ENCODE measurements around the gene EDAR.

The EDAR gene

GRCh38 chr2:108959401-108959800 is 29.6 kb downstream of the EDAR start:
- H2BK15ac ChIP-seq (ENCODE audit: low read depth, poor library complexity, severe bottlenecking) = no peak overlapping the region
- 90% methylated on average over 6 of the region's 7 CpGs for WGBS
- H2AFZ ChIP-seq (ENCODE audit: low read depth, low read length) = no peak overlapping the region
- H3K79me1 ChIP-seq (replicated peaks; ENCODE audit: low read length, poor library complexity, severe bottlenecking) = no peaks in the 10 kb centered on the region
- H3K4me1 ChIP-seq (ENCODE audit: control insufficient read depth, insufficient read depth, low read depth, low read length) = peaks cover 2% of the 10 kb centered on the region
- H3K27me3 ChIP-seq (ENCODE audit: control insufficient read depth in 1 of 2, insufficient read depth in 1 of 2, low read length in 2 of 2) = peaks cover 35 to 64% of the 10 kb centered on the region in 2 experiments
- H3K14ac ChIP-seq (ENCODE audit: low read length in 2 of 2) = no peak overlapping the region
- no peaks in the 10 kb centered on the region for H3K9me3 ChIP-seq (ENCODE audit: control insufficient read depth, low read length)
- no peak for DNase-seq
- no peak overlapping the region for H2BK12ac ChIP-seq (ENCODE audit: low read length in 2 of 2)
- no peak overlapping the region for H3K4me3 ChIP-seq (ENCODE audit: insufficient read depth in 1 of 2, low read depth in 1 of 2, low read length in 2 of 2)
- no peak overlapping the region for H3K4me2 ChIP-seq (ENCODE audit: low read length, poor library complexity, severe bottlenecking)
- no peak overlapping the region for H3K18ac ChIP-seq (ENCODE audit: low read depth in 1 of 2, low read length in 2 of 2)
- no peak overlapping the region for H3K4ac ChIP-seq (ENCODE audit: low read depth in 1 of 2, low read length in 2 of 2)
- H3K36me3 ChIP-seq (ENCODE audit: control insufficient read depth in 1 of 2, insufficient read depth in 2 of 2, low read depth in 1 of 2, low read length in 2 of 2) = no peaks in the 10 kb centered on the region
- no peak overlapping the region for H4K8ac ChIP-seq (ENCODE audit: low read length)
- H3K9ac ChIP-seq (ENCODE audit: low read length) = no peak overlapping the region
- H4K91ac ChIP-seq (ENCODE audit: low read length) = no peak overlapping the region
- no peak overlapping the region for H2AK5ac ChIP-seq (ENCODE audit: low read length, severe bottlenecking)
- H3K23ac ChIP-seq (ENCODE audit: low read length in 2 of 2) = no peak overlapping the region
- H2BK120ac ChIP-seq (ENCODE audit: low read depth, low read length) = no peak overlapping the region
- no peak overlapping the region for H3K27ac ChIP-seq (ENCODE audit: low read length, poor library complexity, severe bottlenecking)
- no peak overlapping the region for H2BK5ac ChIP-seq (ENCODE audit: low read depth, low read length, poor library complexity, severe bottlenecking)

DNA sequence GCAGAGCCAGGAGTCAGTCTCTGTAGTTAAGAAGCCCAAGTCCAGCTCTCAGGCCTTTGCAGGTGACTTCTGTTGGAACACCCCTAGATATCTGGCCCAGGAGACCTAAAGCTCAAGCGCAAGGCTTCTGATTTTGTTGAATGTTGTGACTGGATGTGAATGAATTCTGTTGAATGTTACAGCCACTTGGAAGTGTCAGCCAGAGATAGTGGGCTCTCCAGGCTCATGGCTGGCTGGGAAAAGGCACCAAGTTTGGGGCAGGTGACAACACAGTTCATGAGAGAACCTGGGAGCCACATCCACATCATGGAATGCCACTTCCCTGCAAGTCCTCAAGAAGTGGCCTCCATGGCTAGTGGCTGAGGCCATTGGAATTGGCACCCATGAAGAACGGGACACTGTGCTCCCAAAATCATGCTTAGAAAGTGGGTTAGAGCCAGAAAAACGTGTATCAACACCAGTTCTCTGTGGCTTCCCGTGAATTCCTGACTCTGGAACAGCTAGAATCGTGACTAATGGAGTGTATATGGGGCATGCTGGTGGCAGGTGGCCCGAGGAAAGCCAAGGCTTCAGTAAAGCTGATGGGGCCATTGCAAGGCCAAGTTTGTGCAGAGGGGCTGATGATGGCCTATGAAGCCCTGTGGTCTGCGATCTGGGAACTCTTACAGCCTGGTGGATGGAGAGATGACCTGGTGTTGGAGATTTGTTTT is 30.2 kb downstream of the EDAR start:
- Histone ChIP-seq H2BK15ac (ENCODE audit: low read depth, poor library complexity, severe bottlenecking) (no peak overlapping the region), H3K4me2 (ENCODE audit: low read length, poor library complexity, severe bottlenecking) (no peak overlapping the region), H3K18ac (ENCODE audit: low read depth in 1 of 2, low read length in 2 of 2) (no peak overlapping the region), H2BK5ac (ENCODE audit: low read depth, low read length, poor library complexity, severe bottlenecking) (no peak overlapping the region), H3K14ac (ENCODE audit: low read length in 2 of 2) (no peak overlapping the region), H2AFZ (ENCODE audit: low read depth, low read length) (no peak overlapping the region), H3K27me3 (ENCODE audit: control insufficient read depth in 1 of 2, insufficient read depth in 1 of 2, low read length in 2 of 2) (peaks cover 38 to 64% of the 10 kb centered on the region in 2 experiments), H3K9ac (ENCODE audit: low read length) (no peak overlapping the region), H3K23ac (ENCODE audit: low read length in 2 of 2) (no peak overlapping the region), H2BK12ac (ENCODE audit: low read length in 2 of 2) (no peak overlapping the region), H4K8ac (ENCODE audit: low read length) (no peak overlapping the region), H3K27ac (ENCODE audit: low read length, poor library complexity, severe bottlenecking) (no peak overlapping the region), H3K79me1 (replicated peaks; ENCODE audit: low read length, poor library complexity, severe bottlenecking) (no peaks in the 10 kb centered on the region), H3K4ac (ENCODE audit: low read depth in 1 of 2, low read length in 2 of 2) (no peak overlapping the region), H4K91ac (ENCODE audit: low read length) (no peak overlapping the region), H2BK120ac (ENCODE audit: low read depth, low read length) (no peak overlapping the region), H3K36me3 (ENCODE audit: control insufficient read depth in 1 of 2, insufficient read depth in 2 of 2, low read depth in 1 of 2, low read length in 2 of 2) (no peaks in the 10 kb centered on the region), H3K9me3 (ENCODE audit: control insufficient read depth, low read length) (no peaks in the 10 kb centered on the region), H3K4me3 (ENCODE audit: insufficient read depth in 1 of 2, low read depth in 1 of 2, low read length in 2 of 2) (no peak overlapping the region), H2AK5ac (ENCODE audit: low read length, severe bottlenecking) (no peak overlapping the region), H3K4me1 (ENCODE audit: control insufficient read depth, insufficient read depth, low read depth, low read length) (peaks cover 2% of the 10 kb centered on the region)
- 79% methylated on average over 7 of the region's 7 CpGs for WGBS
- no peak for DNase-seq

DNA sequence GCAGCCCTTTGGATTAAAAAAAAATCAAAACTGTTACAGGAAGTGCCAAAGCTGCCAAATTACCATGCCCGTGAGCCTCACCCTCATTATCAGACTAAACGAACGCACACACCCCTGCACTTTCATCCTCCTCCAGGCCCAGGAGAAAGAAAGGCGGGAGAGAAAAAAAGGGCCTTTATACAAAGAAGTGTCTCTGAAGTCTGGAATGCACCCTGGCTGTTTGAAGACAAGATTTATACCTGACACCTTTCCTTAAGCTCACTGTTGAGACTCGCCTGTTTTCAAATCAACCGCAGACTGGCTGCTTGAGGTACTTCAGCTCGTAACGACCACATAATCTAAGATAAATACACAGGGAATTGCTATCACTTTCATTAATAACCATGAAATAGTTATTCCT is 31.0 kb downstream of the EDAR start:
- 55% methylated on average over 8 of the region's 8 CpGs for WGBS
- H3K4me2 ChIP-seq (ENCODE audit: low read length, poor library complexity, severe bottlenecking) = no peak overlapping the region
- no peak for DNase-seq
- H4K8ac ChIP-seq (ENCODE audit: low read length) = no peak overlapping the region
- H3K27ac ChIP-seq (ENCODE audit: low read length, poor library complexity, severe bottlenecking) = no peak overlapping the region
- no peak overlapping the region for H3K23ac ChIP-seq (ENCODE audit: low read length in 2 of 2)
- no peak overlapping the region for H3K4ac ChIP-seq (ENCODE audit: low read depth in 1 of 2, low read length in 2 of 2)
- H2BK15ac ChIP-seq (ENCODE audit: low read depth, poor library complexity, severe bottlenecking) = no peak overlapping the region
- H3K27me3 ChIP-seq (ENCODE audit: control insufficient read depth in 1 of 2, insufficient read depth in 1 of 2, low read length in 2 of 2) = peaks cover 36 to 58% of the 10 kb centered on the region in 2 experiments
- H4K91ac ChIP-seq (ENCODE audit: low read length) = no peak overlapping the region
- no peak overlapping the region for H2AK5ac ChIP-seq (ENCODE audit: low read length, severe bottlenecking)
- H2BK120ac ChIP-seq (ENCODE audit: low read depth, low read length) = no peak overlapping the region
- no peak overlapping the region for H3K9ac ChIP-seq (ENCODE audit: low read length)
- H3K18ac ChIP-seq (ENCODE audit: low read depth in 1 of 2, low read length in 2 of 2) = no peak overlapping the region
- H3K4me1 ChIP-seq (ENCODE audit: control insufficient read depth, insufficient read depth, low read depth, low read length) = peaks cover 2% of the 10 kb centered on the region
- H3K4me3 ChIP-seq (ENCODE audit: insufficient read depth in 1 of 2, low read depth in 1 of 2, low read length in 2 of 2) = no peak overlapping the region
- no peak overlapping the region for H2BK5ac ChIP-seq (ENCODE audit: low read depth, low read length, poor library complexity, severe bottlenecking)
- H3K79me1 ChIP-seq (replicated peaks; ENCODE audit: low read length, poor library complexity, severe bottlenecking) = no peaks in the 10 kb centered on the region
- no peak overlapping the region for H2BK12ac ChIP-seq (ENCODE audit: low read length in 2 of 2)
- no peak overlapping the region for H2AFZ ChIP-seq (ENCODE audit: low read depth, low read length)
- no peaks in the 10 kb centered on the region for H3K36me3 ChIP-seq (ENCODE audit: control insufficient read depth in 1 of 2, insufficient read depth in 2 of 2, low read depth in 1 of 2, low read length in 2 of 2)
- no peak overlapping the region for H3K14ac ChIP-seq (ENCODE audit: low read length in 2 of 2)
- no peaks in the 10 kb centered on the region for H3K9me3 ChIP-seq (ENCODE audit: control insufficient read depth, low read length)

GRCh38 chr2:108956375-108956774 is 32.6 kb downstream of the EDAR start:
- Histone ChIP-seq H3K9ac (ENCODE audit: low read length) (no peak overlapping the region), H2BK5ac (ENCODE audit: low read depth, low read length, poor library complexity, severe bottlenecking) (no peak overlapping the region), H3K79me1 (replicated peaks; ENCODE audit: low read length, poor library complexity, severe bottlenecking) (no peaks in the 10 kb centered on the region), H4K91ac (ENCODE audit: low read length) (no peak overlapping the region), H2AK5ac (ENCODE audit: low read length, severe bottlenecking) (no peak overlapping the region), H3K4me2 (ENCODE audit: low read length, poor library complexity, severe bottlenecking) (no peak overlapping the region), H3K4me3 (ENCODE audit: insufficient read depth in 1 of 2, low read depth in 1 of 2, low read length in 2 of 2) (no peak overlapping the region), H3K27ac (ENCODE audit: low read length, poor library complexity, severe bottlenecking) (no peak overlapping the region), H2BK15ac (ENCODE audit: low read depth, poor library complexity, severe bottlenecking) (no peak overlapping the region), H3K4me1 (ENCODE audit: control insufficient read depth, insufficient read depth, low read depth, low read length) (peaks cover 2% of the 10 kb centered on the region), H3K27me3 (ENCODE audit: control insufficient read depth in 1 of 2, insufficient read depth in 1 of 2, low read length in 2 of 2) (peaks cover 35 to 57% of the 10 kb centered on the region in 2 experiments), H3K4ac (ENCODE audit: low read depth in 1 of 2, low read length in 2 of 2) (no peak overlapping the region), H3K9me3 (ENCODE audit: control insufficient read depth, low read length) (peaks cover 13% of the 10 kb centered on the region), H2BK120ac (ENCODE audit: low read depth, low read length) (no peak overlapping the region), H3K14ac (ENCODE audit: low read length in 2 of 2) (no peak overlapping the region), H3K36me3 (ENCODE audit: control insufficient read depth in 1 of 2, insufficient read depth in 2 of 2, low read depth in 1 of 2, low read length in 2 of 2) (no peaks in the 10 kb centered on the region), H4K8ac (ENCODE audit: low read length) (no peak overlapping the region), H2AFZ (ENCODE audit: low read depth, low read length) (no peak overlapping the region), H3K23ac (ENCODE audit: low read length in 2 of 2) (no peak overlapping the region), H3K18ac (ENCODE audit: low read depth in 1 of 2, low read length in 2 of 2) (no peak overlapping the region), H2BK12ac (ENCODE audit: low read length in 2 of 2) (no peak overlapping the region)
- DNase-seq = no peak
- 92% methylated on average over 2 of the region's 2 CpGs for WGBS

Data from mesenchymal stem cell (in vitro differentiated cells and primary cell).